CD14-positive monocyte (primary cell): Measurements from ENCODE around the gene VGF. TPM values are rescaled to one million over a fixed set of nuclear protein-coding genes. Genes with fewer than 3 reads are reported as not detected.

Source experiments
- DNase-seq, 3 donors: peaks; one replicate each; pipeline ENCODE4 v3.0.0-alpha.2; 2011 to 2022
- H2AFZ ChIP-seq: 2 replicates; pipeline ENCODE4 v1.6.0; 2012; ENCODE audit warnings: mild to moderate bottlenecking, low read depth, low read length, inconsistent platforms; ENCODE audit not compliant: insufficient read depth, poor library complexity, severe bottlenecking
- H3K27ac ChIP-seq, 2 donors: 1 replicate in 1 of 2; 2 replicates in 1 of 2; pipeline ENCODE4 v1.5.1; 2012 to 2013; ENCODE audit warnings: low read length in 2 of 2, control low read depth in 1 of 2, inconsistent platforms in 1 of 2, low read depth in 1 of 2, mild to moderate bottlenecking in 1 of 2
- H3K27me3 ChIP-seq, 2 donors: one replicate each; pipeline versions ENCODE4 v1.6.0 to v1.6.1; 2011 to 2013; ENCODE audit warnings: low read length in 2 of 2; ENCODE audit not compliant: control insufficient read depth in 2 of 2, insufficient read depth in 2 of 2
- H3K36me3 ChIP-seq, 2 donors: replicated peaks in 1 of 2; 1 replicate in 1 of 2; 2 replicates in 1 of 2; pipeline versions ENCODE4 v1.5.1 to v1.6.1; 2012 to 2013; ENCODE audit warnings: low read length in 2 of 2, control low read depth in 1 of 2, inconsistent platforms in 1 of 2, mild to moderate bottlenecking in 1 of 2; ENCODE audit not compliant: insufficient read depth in 2 of 2, control insufficient read depth in 1 of 2
- H3K4me1 ChIP-seq, 2 donors: 1 replicate in 1 of 2; 2 replicates in 1 of 2; pipeline versions ENCODE4 v1.5.1 to v1.6.1; 2012 to 2013; ENCODE audit warnings: low read length in 2 of 2, control low read depth in 1 of 2, inconsistent platforms in 1 of 2, mild to moderate bottlenecking in 1 of 2, moderate library complexity in 1 of 2; ENCODE audit not compliant: insufficient read depth in 2 of 2, control insufficient read depth in 1 of 2
- H3K4me2 ChIP-seq: replicated peaks from 2 replicates; pipeline ENCODE3; 2012; ENCODE audit warnings: low read length, moderate library complexity, mild to moderate bottlenecking; ENCODE audit not compliant: poor library complexity, severe bottlenecking; ENCODE audit errors: extremely low read depth
- H3K4me3 ChIP-seq, 3 experiments: fragments of 200-600 bp in 1 of 3; sonication (generic) in 1 of 3; replicated peaks in 1 of 3; 1 replicate in 2 of 3; 2 replicates in 1 of 3; pipeline ENCODE4 v1.5.1; 2011 to 2013; ENCODE audit warnings: low read length in 3 of 3, mild to moderate bottlenecking in 3 of 3, control low read depth in 2 of 3, low read depth in 2 of 3, inconsistent platforms in 1 of 3, moderate library complexity in 1 of 3
- H3K79me2 ChIP-seq: 2 replicates; pipeline ENCODE4 v1.6.0; 2012; ENCODE audit warnings: mild to moderate bottlenecking, control low read depth, inconsistent platforms, low read length, moderate library complexity; ENCODE audit not compliant: insufficient read depth
- H3K9ac ChIP-seq: 2 replicates; pipeline ENCODE4 v1.6.0; 2017; ENCODE audit warnings: low read length, mild to moderate bottlenecking; ENCODE audit not compliant: insufficient read depth, poor library complexity, severe bottlenecking
- H3K9me3 ChIP-seq, 2 donors: replicated peaks in 1 of 2; 1 replicate in 1 of 2; 2 replicates in 1 of 2; pipeline versions ENCODE4 v1.5.1 to v1.6.1; 2012 to 2013; ENCODE audit warnings: low read length in 2 of 2, control low read depth in 1 of 2; ENCODE audit not compliant: control insufficient read depth in 1 of 2, insufficient read depth in 1 of 2
- H4K20me1 ChIP-seq: 2 replicates; pipeline ENCODE4 v1.6.0; 2012; ENCODE audit warnings: mild to moderate bottlenecking, low read length, control low read depth, moderate library complexity; ENCODE audit not compliant: insufficient read depth
- H3K27ac Mint-ChIP-seq, 7 donors: one replicate each; pipeline ENCODE4 v1.8.0; 2020; ENCODE audit warnings: mild to moderate bottlenecking in 7 of 7, mixed read lengths in 7 of 7, moderate library complexity in 6 of 7, inconsistent platforms in 2 of 7
- H3K27me3 Mint-ChIP-seq, 3 donors: one replicate each; pipeline ENCODE4 v1.8.0; 2021 to 2022; ENCODE audit warnings: low read depth in 3 of 3, mild to moderate bottlenecking in 3 of 3, mixed read lengths in 3 of 3, moderate library complexity in 3 of 3, inconsistent platforms in 1 of 3
- H3K36me3 Mint-ChIP-seq, 2 donors: one replicate each; pipeline ENCODE4 v1.8.0; 2020; ENCODE audit warnings: mixed read lengths in 2 of 2, inconsistent platforms in 1 of 2, mild to moderate bottlenecking in 1 of 2
- H3K4me1 Mint-ChIP-seq: one replicate; pipeline ENCODE4 v1.8.0; 2020; ENCODE audit warnings: mild to moderate bottlenecking, mixed read lengths
- H3K4me3 Mint-ChIP-seq, 2 donors: one replicate each; pipeline ENCODE4 v1.8.0; 2020; ENCODE audit warnings: mild to moderate bottlenecking in 2 of 2, mixed read lengths in 2 of 2, moderate library complexity in 1 of 2
- H3K9me3 Mint-ChIP-seq, 7 donors: one replicate each; pipeline ENCODE4 v1.8.0; 2020 to 2022; ENCODE audit warnings: mixed read lengths in 7 of 7, mild to moderate bottlenecking in 6 of 7, moderate library complexity in 6 of 7, inconsistent platforms in 2 of 7
- CTCF ChIP-seq: fragments of 200-600 bp; IDR thresholded peaks from one replicate; pipeline ENCODE4 v1.8.0; 2022; ENCODE audit warnings: antibody characterized with exemption, mild to moderate bottlenecking
- WGBS: methylation state at CpG from one replicate; pipeline ENCODE4 v1.1.5; 2013; ENCODE audit warnings: missing lambda C conversion rate; ENCODE audit not compliant: insufficient coverage; 5-methylcytosine and 5-hydroxymethylcytosine counted together
- intact Hi-C, 2 donors: fragments of 100-400 bp; cut with micrococcal nuclease; formaldehyde crosslinking; loops; one replicate each; pipeline versions ENCODE4 v1.15.0 to v1.15.1; 2023
- polyA plus RNA-seq, 3 donors: library from polyadenylated mRNA; depleted of rRNA in 1 of 3; unstranded in 2 of 3; stranded (reverse) in 1 of 3; fragments of 300-500 nt in 2 of 3; fragments of >200 nt in 1 of 3; fragmentation: Illumina TruSeq in 2 of 3; gene quantifications; 1 replicate in 2 of 3; 2 replicates in 1 of 3; pipeline ENCODE4 v1.2.3, GENCODE V29; 2012 to 2021

The VGF gene
- polyA plus RNA-seq, 3 donors: not detected

GRCh38 chr7:101154693-101155102 is 10.7 kb downstream of the VGF start:
- no peak for TF ChIP-seq CTCF
- no peaks in the 10 kb centered on the region for H3K9me3 ChIP-seq
- no peaks in the 10 kb centered on the region for H4K20me1 ChIP-seq
- H3K4me3 ChIP-seq: peak overlapping the region; percentile 62 to 84 (median 76)
- Mint-ChIP-seq H3K4me1 (peaks cover 13% of the 10 kb centered on the region), H3K4me3 (peak overlapping the region; percentile 74 to 81), H3K9me3 (peaks cover 0 to 5% (median 0%) of the 10 kb centered on the region in 7 donors), H3K27ac (peak overlapping the region in 1 of 7 donors; percentile 30), H3K27me3 (peaks cover 7 to 14% (median 13%) of the 10 kb centered on the region in 3 donors), H3K36me3 (peaks cover 21 to 29% of the 10 kb centered on the region in 2 donors)
- no peaks in the 10 kb centered on the region for H3K79me2 ChIP-seq
- no peaks in the 10 kb centered on the region for H3K27me3 ChIP-seq
- intact Hi-C loops: no loop called here
- peaks cover 7 to 10% of the 10 kb centered on the region in 2 donors for H3K36me3 ChIP-seq
- peak overlapping the region; percentile 84 for H2AFZ ChIP-seq
- 0% methylated on average over 22 of the region's 34 CpGs for whole genome bisulfite sequencing
- H3K9ac ChIP-seq: peak overlapping the region; percentile 57
- peak overlapping the region; percentile 89 for H3K4me2 ChIP-seq
- H3K4me1 ChIP-seq: peaks cover 13 to 20% of the 10 kb centered on the region in 2 donors
- DNase-seq: no peak
- no peak overlapping the region for H3K27ac ChIP-seq

DNA sequence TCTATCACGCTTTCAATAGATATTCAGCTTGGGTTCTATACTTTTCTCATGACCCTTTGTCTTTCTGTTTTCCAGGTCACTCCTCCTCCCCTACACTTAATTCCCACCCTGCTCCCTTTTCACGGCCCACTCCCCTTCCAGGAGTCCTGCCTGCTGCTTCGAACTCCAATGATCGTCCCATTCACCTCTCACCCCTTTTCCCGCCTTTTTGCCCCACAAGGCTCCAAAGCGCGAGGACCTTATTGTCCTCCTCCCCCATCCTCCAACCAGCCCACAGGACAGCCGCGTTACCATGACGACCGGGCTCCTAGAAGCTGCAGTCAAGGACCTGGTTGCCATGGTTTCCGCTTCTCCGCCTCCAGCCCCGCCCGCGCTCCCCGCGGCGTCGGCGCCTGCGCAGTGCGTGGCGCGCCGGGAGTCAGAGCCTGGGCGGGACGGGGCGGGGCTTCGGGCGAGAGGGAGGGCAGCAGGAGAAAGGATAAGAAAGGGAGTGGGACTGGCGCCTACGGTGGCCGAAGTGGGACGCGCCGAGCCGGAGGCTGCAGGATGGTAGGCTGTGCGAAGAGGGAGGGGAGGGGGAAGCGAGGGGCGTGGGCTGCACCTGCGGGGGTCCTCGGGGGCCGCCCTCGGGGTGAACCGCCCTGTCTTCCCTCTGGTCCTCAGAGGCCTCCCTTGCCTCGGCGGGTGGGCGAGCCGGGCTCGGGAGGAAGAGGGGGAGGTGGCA is 11.2 kb downstream of the VGF start, which contains the start of gene AP1S1:
Gene AP1S1 (plus strand): TSS at position 508 of the 724 bp plus-strand sequence. CDS start 39 bp downstream, at position 547.
- Histone ChIP-seq H3K4me2 (peak within 1 kb of the TSS; percentile 89), H3K9me3 (no peaks in the 10 kb centered on the region), H3K27ac (no peak within 1 kb of the TSS), H3K79me2 (no peaks in the 10 kb centered on the region), H3K4me3 (peak within 1 kb of the TSS; percentile 62 to 84 (median 76)), H3K4me1 (peaks cover 13 to 20% of the 10 kb centered on the region in 2 donors), H3K36me3 (peaks cover 5% of the 10 kb centered on the region in 2 donors), H2AFZ (peak within 1 kb of the TSS; percentile 84), H4K20me1 (no peaks in the 10 kb centered on the region), H3K9ac (peak within 1 kb of the TSS; percentile 57), H3K27me3 (no peaks in the 10 kb centered on the region)
- 4% methylated on average over 37 of the region's 51 CpGs for WGBS
- DNase-seq: peak; percentile 73 to 88 (median 80)
- Mint-ChIP-seq H3K36me3 (peaks cover 17 to 24% of the 10 kb centered on the region in 2 donors), H3K4me3 (peak within 1 kb of the TSS; percentile 74 to 81), H3K27ac (peak within 1 kb of the TSS in 3 of 7 donors; percentile 46 to 61 (median 60)), H3K4me1 (peaks cover 13% of the 10 kb centered on the region), H3K9me3 (peaks cover 0 to 5% (median 2%) of the 10 kb centered on the region in 7 donors), H3K27me3 (peaks cover 8 to 18% (median 14%) of the 10 kb centered on the region in 3 donors)
- no peak for TF ChIP-seq CTCF
- intact Hi-C loops: no loop called here
